Neural progenitor cell (in vitro differentiated cells): ENCODE data around the gene RUNX1.

Source experiments
- CTCF ChIP-seq: fragments of 200-600 bp; sonication (generic); IDR thresholded peaks from 2 replicates; pipeline ENCODE4 v1.5.1; 2017; ENCODE audit warnings: antibody characterized with exemption, mild to moderate bottlenecking
- EZH2phosphoT487 ChIP-seq: fragments of 200-600 bp; sonication (generic); IDR thresholded peaks from 2 replicates; pipeline ENCODE4 v1.6.1; 2017; ENCODE audit warnings: antibody characterized with exemption

GRCh38 chr21:34936371-34936789, 112.7 kb downstream of the RUNX1 start:
- TF ChIP-seq CTCF (no peak), EZH2phosphoT487 (no peak)
